ENCODE results near the gene CAB39. TPM values are rescaled to one million over a fixed set of nuclear protein-coding genes. Genes with fewer than 3 reads are reported as not detected.

Gene CAB39
- total RNA-seq, 2 experiments from 2014 or later: 122 to 148 TPM

GRCh38 chr2:230671117-230671516 lies 41.5 kb upstream of the CAB39 start:
- Mint-ChIP-seq H3K27me3 (no peaks in the 10 kb centered on the region), H3K4me3 (no peak overlapping the region), H3K4me1 (peaks cover 49% of the 10 kb centered on the region), H3K36me3 (ENCODE audit: low read depth) (no peaks in the 10 kb centered on the region), H3K9me3 (ENCODE audit: low read depth) (no peaks in the 10 kb centered on the region), H3K27ac (peak overlapping the region; percentile 16)
- intact Hi-C loops (cut with DNase I, micrococcal nuclease): no loop called here
- ATAC-seq (no peak), DNase-seq (no peak)
- POLR2A ChIA-PET: interaction anchor here (0.6 to 0.9 kb wide), 2 partner anchors 10 to 1745 kb away, joined by 4 read pairs; no protein-coding TSS in a partner anchor
- CTCF ChIA-PET: interaction anchor here (0.6 to 1.8 kb wide), 5 partner anchors 9 to 60 kb away, joined by 3 to 5 read pairs (median 3); no protein-coding TSS in a partner anchor

DNA sequence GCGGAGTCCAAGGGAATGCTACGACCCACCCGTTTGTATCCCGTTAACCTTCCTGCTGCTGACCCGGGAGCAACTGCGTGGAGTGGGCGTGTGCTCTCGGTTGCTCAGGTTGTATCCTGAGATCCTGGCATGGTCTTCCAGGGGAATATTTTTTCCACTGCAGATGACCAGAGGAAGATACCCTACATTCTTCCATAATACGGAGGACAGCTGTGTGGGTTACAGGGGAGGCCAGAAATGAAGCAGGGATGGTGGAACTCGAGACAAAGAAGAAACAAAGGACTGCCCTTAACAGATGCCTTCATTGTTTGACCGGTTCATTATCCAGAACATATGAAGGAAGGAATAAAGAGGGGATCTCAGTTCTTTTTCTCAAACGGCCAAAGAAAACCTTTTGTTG lies 39.8 kb upstream of the CAB39 start:
- CTCF ChIA-PET: interaction anchor here (0.6 kb wide), 1 partner anchor 844 kb away, joined by 3 read pairs; no protein-coding TSS in a partner anchor
- H3K9me3 Mint-ChIP-seq (ENCODE audit: low read depth): no peaks in the 10 kb centered on the region
- ATAC-seq: no peak
- POLR2A ChIA-PET: interaction anchor here (0.6 to 0.8 kb wide), 2 partner anchors 12 to 150 kb away, joined by 4 to 15 read pairs; no protein-coding TSS in a partner anchor
- no peaks in the 10 kb centered on the region for H3K27me3 Mint-ChIP-seq
- H3K4me1 Mint-ChIP-seq: peaks cover 35% of the 10 kb centered on the region
- no peak for DNase-seq
- no peaks in the 10 kb centered on the region for H3K36me3 Mint-ChIP-seq (ENCODE audit: low read depth)
- intact Hi-C loops (cut with DNase I, micrococcal nuclease): no loop called here
- no peak overlapping the region for H3K27ac Mint-ChIP-seq
- no peak overlapping the region for H3K4me3 Mint-ChIP-seq

DNA sequence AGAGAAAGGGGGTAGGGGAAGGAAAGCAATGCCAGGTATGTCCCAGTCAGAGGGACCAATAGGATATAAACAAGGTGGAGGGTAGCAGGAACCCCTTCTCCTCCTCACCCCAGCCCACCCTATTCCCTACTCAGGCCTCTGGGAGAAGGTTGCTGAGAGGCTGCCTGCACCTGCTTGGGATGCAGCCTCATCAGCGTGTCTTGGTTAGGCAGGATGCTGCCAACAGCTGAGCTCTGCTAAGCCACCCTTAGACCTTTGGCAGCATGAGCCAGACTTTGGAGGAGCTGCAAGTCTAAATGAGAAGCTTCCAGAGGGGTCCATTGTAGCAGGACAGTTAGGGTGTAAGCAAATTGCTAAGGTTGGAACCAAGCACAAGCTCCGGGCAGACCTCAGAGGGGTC lies 38.2 kb upstream of the CAB39 start:
- ATAC-seq: no peak
- Mint-ChIP-seq H3K27ac (no peak overlapping the region), H3K36me3 (ENCODE audit: low read depth) (no peaks in the 10 kb centered on the region), H3K27me3 (no peaks in the 10 kb centered on the region), H3K4me1 (peaks cover 28% of the 10 kb centered on the region), H3K4me3 (no peak overlapping the region), H3K9me3 (ENCODE audit: low read depth) (peaks cover 3% of the 10 kb centered on the region)
- ChIA-PET POLR2A (no interaction called here), CTCF (interaction anchor here (0.7 to 1.0 kb wide), 3 partner anchors 13 to 148 kb away, joined by 3 read pairs; no protein-coding TSS in a partner anchor)
- DNase-seq: no peak
- intact Hi-C loops (cut with DNase I, micrococcal nuclease): no loop called here

GRCh38 chr2:230674966-230675672 lies 37.5 kb upstream of the CAB39 start:
- ATAC-seq (peak; percentile 42), DNase-seq (no peak)
- H3K4me3 Mint-ChIP-seq: no peak overlapping the region
- CTCF ChIA-PET: interaction anchor here (0.9 kb wide), 1 partner anchor 13 kb away, joined by 3 read pairs; no protein-coding TSS in a partner anchor
- H3K4me1 Mint-ChIP-seq: peaks cover 21% of the 10 kb centered on the region
- no peaks in the 10 kb centered on the region for H3K27me3 Mint-ChIP-seq
- POLR2A ChIA-PET: no interaction called here
- no peak overlapping the region for H3K27ac Mint-ChIP-seq
- intact Hi-C loops (cut with DNase I, micrococcal nuclease): no loop called here
- H3K36me3 Mint-ChIP-seq (ENCODE audit: low read depth): no peaks in the 10 kb centered on the region
- H3K9me3 Mint-ChIP-seq (ENCODE audit: low read depth): peaks cover 3% of the 10 kb centered on the region

DNA sequence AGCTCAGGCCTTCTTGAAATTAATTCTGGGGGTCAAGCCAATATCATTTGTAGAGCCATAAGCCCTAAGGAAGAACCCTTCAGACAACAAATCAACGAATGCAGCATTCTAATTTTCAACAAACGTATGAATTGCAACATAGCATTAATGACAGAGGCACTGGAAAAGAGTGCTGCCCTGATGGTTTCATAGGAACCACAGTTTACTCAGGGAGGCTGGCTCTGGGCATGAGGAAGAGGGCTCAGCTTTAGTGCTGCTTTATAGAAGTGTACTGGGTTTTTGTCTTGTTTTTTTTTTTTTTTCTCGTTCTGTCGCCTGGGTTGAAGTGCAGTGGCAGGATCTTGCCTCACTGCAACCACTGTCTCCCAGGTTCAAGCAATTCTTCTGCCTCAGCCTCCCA lies 36.1 kb upstream of the CAB39 start:
- POLR2A ChIA-PET: interaction anchor here (0.6 kb wide), 1 partner anchor 52 kb away, joined by 3 read pairs; no protein-coding TSS in a partner anchor
- Mint-ChIP-seq H3K36me3 (ENCODE audit: low read depth) (no peaks in the 10 kb centered on the region), H3K4me3 (no peak overlapping the region), H3K27me3 (no peaks in the 10 kb centered on the region), H3K4me1 (peaks cover 21% of the 10 kb centered on the region), H3K27ac (no peak overlapping the region), H3K9me3 (ENCODE audit: low read depth) (peaks cover 3% of the 10 kb centered on the region)
- ATAC-seq: no peak
- no peak for DNase-seq
- CTCF ChIA-PET: interaction anchor here (1.0 kb wide), 1 partner anchor 60 kb away, joined by 3 read pairs; no protein-coding TSS in a partner anchor
- intact Hi-C loops (cut with DNase I, micrococcal nuclease): no loop called here

DNA sequence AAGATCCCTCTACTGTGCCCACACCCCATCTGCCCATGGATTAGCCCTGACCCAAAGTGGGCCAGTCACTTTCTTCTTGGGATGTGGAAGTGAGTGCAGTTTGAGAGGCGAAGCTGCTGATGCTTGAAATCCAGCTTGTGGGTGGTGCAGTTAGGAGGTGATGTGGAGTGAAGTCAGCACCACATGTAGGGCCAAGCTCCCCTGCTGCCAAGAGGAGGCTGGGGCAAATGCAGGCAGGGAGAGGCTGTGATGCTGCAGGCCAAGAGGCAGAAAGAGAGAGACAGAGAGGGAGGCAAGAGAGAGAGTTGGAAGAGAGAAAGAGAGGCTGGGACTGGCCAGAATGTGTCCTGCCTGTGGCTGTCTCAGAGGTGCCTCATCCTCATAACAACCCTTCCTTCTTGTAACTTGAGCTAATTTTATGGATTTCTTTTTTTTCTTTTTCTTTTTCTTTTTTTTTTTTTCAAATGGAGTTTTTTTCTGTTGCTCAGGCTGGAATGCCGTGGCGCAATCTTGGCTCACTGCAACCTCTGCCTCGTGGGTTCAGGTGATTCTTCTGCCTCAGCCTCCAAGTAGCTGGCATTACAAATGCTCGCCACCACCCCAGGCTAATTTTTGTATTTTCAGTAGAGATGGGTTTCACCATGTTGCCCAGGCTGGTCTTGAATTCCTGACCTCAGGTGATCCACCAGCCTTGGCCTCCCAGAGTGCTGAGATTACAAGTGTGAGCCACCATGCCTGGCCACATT lies 35.3 kb upstream of the CAB39 start:
- peaks cover 3% of the 10 kb centered on the region for H3K9me3 Mint-ChIP-seq (ENCODE audit: low read depth)
- H3K4me1 Mint-ChIP-seq: peaks cover 20% of the 10 kb centered on the region
- no peak overlapping the region for H3K4me3 Mint-ChIP-seq
- H3K36me3 Mint-ChIP-seq (ENCODE audit: low read depth): no peaks in the 10 kb centered on the region
- CTCF ChIA-PET: no interaction called here
- H3K27me3 Mint-ChIP-seq: no peaks in the 10 kb centered on the region
- intact Hi-C loops (cut with DNase I, micrococcal nuclease): no loop called here
- DNase-seq: no peak
- H3K27ac Mint-ChIP-seq: no peak overlapping the region
- POLR2A ChIA-PET: no interaction called here
- no peak for ATAC-seq

DNA sequence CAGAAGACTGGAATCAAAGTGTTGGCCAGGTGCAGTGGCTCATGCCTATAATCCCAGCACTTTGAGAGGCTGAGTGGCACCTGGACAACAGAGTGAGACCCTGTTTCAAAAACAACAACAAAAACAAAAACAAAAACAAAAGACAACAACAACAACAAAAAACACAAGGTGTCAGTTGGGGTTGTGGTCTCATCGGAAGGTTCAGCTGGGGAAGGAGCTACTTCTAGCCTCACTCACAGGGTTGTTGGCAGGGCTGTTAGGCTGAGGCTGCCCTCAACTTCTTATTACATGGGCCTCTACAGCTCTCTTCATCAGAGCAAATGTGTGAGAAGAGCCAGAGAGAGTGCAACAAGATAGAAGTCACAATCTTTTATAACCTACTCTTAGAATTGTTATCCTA lies 34.6 kb upstream of the CAB39 start:
- peaks cover 20% of the 10 kb centered on the region for H3K4me1 Mint-ChIP-seq
- H3K36me3 Mint-ChIP-seq (ENCODE audit: low read depth): no peaks in the 10 kb centered on the region
- H3K4me3 Mint-ChIP-seq: no peak overlapping the region
- intact Hi-C loops (cut with DNase I, micrococcal nuclease): no loop called here
- H3K9me3 Mint-ChIP-seq (ENCODE audit: low read depth): peaks cover 3% of the 10 kb centered on the region
- ChIA-PET POLR2A (no interaction called here), CTCF (no interaction called here)
- no peak for DNase-seq
- no peaks in the 10 kb centered on the region for H3K27me3 Mint-ChIP-seq
- H3K27ac Mint-ChIP-seq: no peak overlapping the region
- no peak for ATAC-seq

GRCh38 chr2:230678451-230678850 lies 34.2 kb upstream of the CAB39 start:
- DNase-seq: no peak
- ChIA-PET POLR2A (no interaction called here), CTCF (interaction anchor here (1.2 kb wide), 1 partner anchor 10 kb away, joined by 4 read pairs; no protein-coding TSS in a partner anchor)
- H3K27me3 Mint-ChIP-seq: no peaks in the 10 kb centered on the region
- peak; percentile 5 for ATAC-seq
- no peaks in the 10 kb centered on the region for H3K36me3 Mint-ChIP-seq (ENCODE audit: low read depth)
- H3K9me3 Mint-ChIP-seq (ENCODE audit: low read depth): peaks cover 3% of the 10 kb centered on the region
- H3K4me3 Mint-ChIP-seq: no peak overlapping the region
- no peak overlapping the region for H3K27ac Mint-ChIP-seq
- intact Hi-C loops (cut with DNase I, micrococcal nuclease): no loop called here
- H3K4me1 Mint-ChIP-seq: peaks cover 20% of the 10 kb centered on the region

GRCh38 chr2:230680463-230681170 lies 32.0 kb upstream of the CAB39 start:
- POLR2A ChIA-PET: interaction anchor here (0.5 kb wide), 1 partner anchor 942 kb away, joined by 3 read pairs; no protein-coding TSS in a partner anchor
- peak; percentile 62 for DNase-seq

DNA sequence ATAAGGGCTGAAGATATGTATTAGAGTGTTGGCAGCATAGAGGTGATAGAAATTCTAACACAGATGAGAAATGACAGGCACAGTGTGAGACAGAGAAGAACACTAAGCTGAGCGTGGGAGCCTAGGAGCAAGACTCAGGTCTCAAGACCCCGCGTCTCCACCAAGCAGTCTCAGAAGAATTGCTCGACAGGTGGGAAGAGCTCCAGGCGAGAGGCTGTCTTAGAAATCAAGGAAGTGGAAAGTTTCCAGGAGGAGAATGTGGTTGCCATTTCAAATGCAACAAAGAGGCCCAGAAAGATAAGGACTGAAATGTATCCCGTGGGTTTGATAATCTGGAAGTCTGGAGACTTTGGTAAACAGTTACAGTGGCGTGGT lies 31.5 kb upstream of the CAB39 start:
- Mint-ChIP-seq H3K4me1 (peaks cover 27% of the 10 kb centered on the region), H3K4me3 (no peak overlapping the region), H3K27ac (peak overlapping the region; percentile 30), H3K9me3 (ENCODE audit: low read depth) (peaks cover 3% of the 10 kb centered on the region), H3K36me3 (ENCODE audit: low read depth) (no peaks in the 10 kb centered on the region), H3K27me3 (no peaks in the 10 kb centered on the region)
- ATAC-seq (peak; percentile 16), DNase-seq (no peak)
- ChIA-PET POLR2A (no interaction called here), CTCF (interaction anchor here (0.6 to 2.2 kb wide), 4 partner anchors 12 to 205 kb away, joined by 3 to 9 read pairs (median 3); no protein-coding TSS in a partner anchor)
- intact Hi-C loops (cut with DNase I, micrococcal nuclease): no loop called here

More at GRCh38 chr2:230680463-230681170, 32.0 kb upstream of the CAB39 start:
- peak overlapping the region; percentile 30 for H3K27ac Mint-ChIP-seq
- intact Hi-C loops (cut with DNase I, micrococcal nuclease): no loop called here
- peaks cover 3% of the 10 kb centered on the region for H3K9me3 Mint-ChIP-seq (ENCODE audit: low read depth)
- ATAC-seq: peak; percentile 84
- CTCF ChIA-PET: interaction anchor here (0.5 to 2.2 kb wide), 10 partner anchors 12 to 713 kb away, joined by 3 to 9 read pairs (median 3); no protein-coding TSS in a partner anchor
- H3K4me1 Mint-ChIP-seq: peaks cover 27% of the 10 kb centered on the region
- H3K36me3 Mint-ChIP-seq (ENCODE audit: low read depth): no peaks in the 10 kb centered on the region
- H3K27me3 Mint-ChIP-seq: no peaks in the 10 kb centered on the region
- H3K4me3 Mint-ChIP-seq: no peak overlapping the region

GRCh38 chr2:230682546-230682945 lies 30.1 kb upstream of the CAB39 start:
- H3K36me3 Mint-ChIP-seq (ENCODE audit: low read depth): no peaks in the 10 kb centered on the region
- H3K27ac Mint-ChIP-seq: no peak overlapping the region
- intact Hi-C loops (cut with DNase I, micrococcal nuclease): no loop called here
- no peak for DNase-seq
- H3K9me3 Mint-ChIP-seq (ENCODE audit: low read depth): peaks cover 3% of the 10 kb centered on the region
- no peak overlapping the region for H3K4me3 Mint-ChIP-seq
- ATAC-seq: no peak
- CTCF ChIA-PET: no interaction called here
- peaks cover 26% of the 10 kb centered on the region for H3K4me1 Mint-ChIP-seq
- H3K27me3 Mint-ChIP-seq: no peaks in the 10 kb centered on the region
- POLR2A ChIA-PET: no interaction called here
